Cardiac muscle cell (in vitro differentiated cells and primary cell): ENCODE results near the gene NANS. TPM values are rescaled to one million over a fixed set of nuclear protein-coding genes. Genes with fewer than 3 reads are reported as not detected.

Experiments used
- DNase-seq, 2 donors: peaks; one replicate each; pipeline versions ENCODE4 v3.0.0 to v3.0.0-alpha.2; 2010 to 2017; ENCODE audit warnings: low read depth in 1 of 2, low spot score in 1 of 2
- H3K27ac ChIP-seq: fragments of 200-600 bp; sonication (generic); 2 replicates; pipeline ENCODE4 v1.5.1; 2016
- H3K27me3 ChIP-seq: fragments of 200-600 bp; sonication (generic); 2 replicates; pipeline ENCODE4 v1.6.0; 2016; ENCODE audit warnings: control low read depth
- H3K36me3 ChIP-seq: fragments of 200-600 bp; sonication (generic); 2 replicates; pipeline ENCODE4 v1.5.1; 2016; ENCODE audit warnings: control low read depth
- H3K4me1 ChIP-seq: fragments of 200-600 bp; sonication (generic); 2 replicates; pipeline ENCODE4 v1.8.1; 2017; ENCODE audit warnings: low read depth, mild to moderate bottlenecking, mixed run types
- H3K4me3 ChIP-seq: fragments of 200-600 bp; sonication (generic); 2 replicates; pipeline ENCODE4 v1.5.1; 2016; ENCODE audit warnings: mild to moderate bottlenecking
- H3K9me3 ChIP-seq: fragments of 200-600 bp; sonication (generic); 2 replicates; pipeline ENCODE4 v1.5.1; 2017; ENCODE audit warnings: low read depth, mild to moderate bottlenecking, control low read depth
- polyA plus RNA-seq: library from polyadenylated mRNA; unstranded; fragments of >200 nt; fragmentation: Nextera tagmentation; extraction: Ambion mirVana; gene quantifications from 2 replicates; pipeline ENCODE4 v1.2.1, GENCODE V29; 2016
- total RNA-seq: library from RNA; depleted of rRNA; stranded (reverse); fragments of >200 nt; gene quantifications from 2 replicates; pipeline ENCODE4 v1.2.3, GENCODE V29; 2016
- TF ChIP-seq, protein P1 (sequence below): IDR thresholded peaks from 2 replicates; pipeline ENCODE4 v1.5.1; 2012; ENCODE audit warnings: low read depth, mild to moderate bottlenecking, low read length

NANS gene
- total and polyA plus RNA-seq, 2 experiments from 2014 or later = 49.4 to 95.4 TPM

DNA sequence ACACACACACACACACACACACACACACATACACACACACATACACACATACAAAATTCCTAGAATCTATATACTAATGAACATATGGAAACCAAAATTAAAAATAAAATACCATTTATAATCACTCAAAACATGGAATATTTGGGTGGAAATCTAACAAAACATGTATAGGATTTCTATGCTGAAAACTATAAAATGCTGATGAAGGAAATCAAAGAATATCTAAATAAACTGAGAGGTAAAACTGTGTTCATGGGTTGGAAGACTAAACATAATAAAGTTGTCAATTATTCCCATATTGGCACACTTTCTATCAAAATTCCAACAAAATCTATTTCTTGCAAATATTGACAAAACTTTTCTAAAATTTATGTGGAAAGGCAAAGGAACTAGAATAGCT lies 25.4 kb upstream of the NANS start:
- no peak for DNase-seq
- TF ChIP-seq, protein P1, sequence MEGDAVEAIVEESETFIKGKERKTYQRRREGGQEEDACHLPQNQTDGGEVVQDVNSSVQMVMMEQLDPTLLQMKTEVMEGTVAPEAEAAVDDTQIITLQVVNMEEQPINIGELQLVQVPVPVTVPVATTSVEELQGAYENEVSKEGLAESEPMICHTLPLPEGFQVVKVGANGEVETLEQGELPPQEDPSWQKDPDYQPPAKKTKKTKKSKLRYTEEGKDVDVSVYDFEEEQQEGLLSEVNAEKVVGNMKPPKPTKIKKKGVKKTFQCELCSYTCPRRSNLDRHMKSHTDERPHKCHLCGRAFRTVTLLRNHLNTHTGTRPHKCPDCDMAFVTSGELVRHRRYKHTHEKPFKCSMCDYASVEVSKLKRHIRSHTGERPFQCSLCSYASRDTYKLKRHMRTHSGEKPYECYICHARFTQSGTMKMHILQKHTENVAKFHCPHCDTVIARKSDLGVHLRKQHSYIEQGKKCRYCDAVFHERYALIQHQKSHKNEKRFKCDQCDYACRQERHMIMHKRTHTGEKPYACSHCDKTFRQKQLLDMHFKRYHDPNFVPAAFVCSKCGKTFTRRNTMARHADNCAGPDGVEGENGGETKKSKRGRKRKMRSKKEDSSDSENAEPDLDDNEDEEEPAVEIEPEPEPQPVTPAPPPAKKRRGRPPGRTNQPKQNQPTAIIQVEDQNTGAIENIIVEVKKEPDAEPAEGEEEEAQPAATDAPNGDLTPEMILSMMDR = no peak
- no peaks in the 10 kb centered on the region for H3K36me3 ChIP-seq

DNA sequence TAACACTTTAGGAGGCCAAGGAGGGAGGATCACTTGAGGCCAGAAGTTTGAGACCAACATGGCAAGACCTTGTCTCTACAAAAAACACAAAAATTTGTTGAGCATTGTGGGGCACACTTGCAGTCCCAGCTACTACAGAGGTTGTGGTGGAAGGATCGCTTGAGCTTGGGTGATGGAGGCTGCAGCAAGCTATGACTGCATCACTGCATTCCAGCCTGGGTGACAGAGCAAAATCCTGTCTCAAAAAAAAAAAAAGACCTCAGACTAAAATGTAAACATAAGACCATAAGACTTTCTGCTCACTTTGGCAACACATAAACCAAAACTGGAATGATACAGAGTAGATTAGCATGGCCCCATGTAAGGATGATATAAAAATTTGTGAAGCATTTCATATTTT lies 24.6 kb upstream of the NANS start:
- no peak overlapping the region for H3K27ac ChIP-seq
- H3K9me3 ChIP-seq = no peaks in the 10 kb centered on the region
- H3K36me3 ChIP-seq = no peaks in the 10 kb centered on the region
- DNase-seq = no peak
- H3K4me3 ChIP-seq = no peak overlapping the region
- no peaks in the 10 kb centered on the region for H3K4me1 ChIP-seq
- TF ChIP-seq, protein P1 = no peak
- no peaks in the 10 kb centered on the region for H3K27me3 ChIP-seq

More for the DNA sequence above, 25.4 kb upstream of the NANS start:
- Histone ChIP-seq H3K4me1 (no peaks in the 10 kb centered on the region), H3K4me3 (no peak overlapping the region), H3K27me3 (no peaks in the 10 kb centered on the region), H3K9me3 (no peaks in the 10 kb centered on the region), H3K27ac (no peak overlapping the region)

DNA sequence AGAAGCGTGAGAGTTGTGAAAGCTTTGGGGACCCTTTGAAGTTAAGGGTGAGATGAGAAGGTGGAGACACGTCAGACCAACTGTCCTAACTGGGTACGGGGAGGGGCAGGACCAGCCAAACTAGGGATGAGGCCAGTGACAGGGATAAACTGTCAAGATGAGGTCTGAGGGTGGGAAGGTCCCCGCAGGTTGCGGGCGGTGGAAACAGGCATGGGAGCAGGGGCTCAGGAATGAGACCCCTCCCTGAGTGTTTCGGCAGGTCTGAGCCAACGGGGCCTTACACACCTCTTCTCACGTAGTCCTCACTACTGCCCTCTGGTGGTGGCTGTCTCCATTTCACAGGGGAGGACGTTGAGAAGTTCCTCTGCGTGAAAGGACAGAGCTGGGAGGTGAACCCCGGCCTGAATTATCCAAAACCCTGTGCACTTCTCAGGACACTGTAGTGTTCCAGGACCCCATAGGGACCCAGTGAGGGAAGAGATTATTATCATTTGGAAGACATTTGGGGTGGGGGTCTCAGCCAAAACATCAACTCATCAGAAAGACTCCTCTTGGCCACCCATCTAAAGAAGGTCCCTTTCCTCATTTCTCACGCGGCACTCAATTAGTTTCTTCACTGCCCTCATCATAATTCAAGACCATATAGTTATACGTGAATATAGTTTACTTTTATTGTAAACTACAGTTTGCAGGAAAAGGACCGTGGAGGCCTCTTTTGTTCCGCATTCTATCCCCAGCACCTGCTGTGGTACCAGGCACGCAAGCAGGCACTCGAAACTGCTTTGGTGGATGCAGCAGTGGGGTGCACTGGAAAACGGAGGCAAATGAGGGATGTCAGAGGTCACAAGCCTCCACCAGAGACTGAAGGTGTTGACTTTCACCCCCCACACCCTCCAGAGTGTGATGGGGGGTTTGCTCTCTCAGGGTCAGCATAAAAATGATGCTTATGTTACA lies 21.7 kb upstream of the NANS start:
- TF ChIP-seq, protein P1 = peak; percentile 85
- Histone ChIP-seq H3K4me1 (peaks cover 3% of the 10 kb centered on the region), H3K27ac (no peak overlapping the region), H3K4me3 (no peak overlapping the region), H3K36me3 (no peaks in the 10 kb centered on the region), H3K27me3 (no peaks in the 10 kb centered on the region), H3K9me3 (no peaks in the 10 kb centered on the region)
- DNase-seq = peak; percentile 84 to 88

DNA sequence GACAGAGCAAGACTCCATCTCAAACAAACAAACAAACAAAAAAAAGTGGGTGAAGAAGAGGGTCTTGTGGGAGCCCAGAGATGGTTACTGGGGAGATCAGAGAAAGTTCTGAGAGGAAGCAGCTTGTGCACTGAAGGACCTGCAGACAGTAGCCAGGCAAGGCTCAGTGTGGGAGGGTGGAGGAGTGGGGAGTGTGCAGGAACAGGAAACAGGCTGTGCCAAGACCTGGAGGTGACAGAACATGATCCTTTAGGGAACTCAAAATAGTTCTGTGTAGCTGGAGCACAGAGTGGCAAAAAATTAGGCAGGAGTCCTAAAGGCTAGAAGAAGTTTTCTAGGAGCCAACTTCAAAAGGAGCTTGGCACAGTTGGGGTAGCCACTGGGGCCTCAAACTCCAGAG lies 19.2 kb upstream of the NANS start:
- no peaks in the 10 kb centered on the region for H3K36me3 ChIP-seq

DNA sequence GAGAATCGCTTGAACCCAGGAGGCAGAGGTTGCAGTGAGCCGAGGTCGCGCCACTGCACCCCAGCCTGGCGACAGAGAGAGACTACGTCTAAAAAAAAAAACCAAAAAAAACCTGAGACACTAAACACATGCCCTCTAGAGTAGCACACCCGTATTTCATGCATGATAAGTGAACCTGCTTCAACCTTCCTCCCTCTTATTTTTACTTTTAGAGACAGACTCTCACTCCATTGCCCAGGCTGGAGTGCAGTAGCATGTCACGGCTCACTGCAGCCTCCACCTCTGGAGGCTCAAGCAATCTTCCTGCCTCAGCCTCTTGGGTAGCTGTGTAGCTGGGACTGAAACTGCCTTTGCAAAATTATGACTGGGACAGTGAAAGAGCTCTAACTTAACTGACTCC lies 17.6 kb upstream of the NANS start:
- no peak for DNase-seq
- Histone ChIP-seq H3K27ac (no peak overlapping the region), H3K9me3 (no peaks in the 10 kb centered on the region), H3K4me1 (peaks cover 3% of the 10 kb centered on the region), H3K27me3 (no peaks in the 10 kb centered on the region), H3K4me3 (no peak overlapping the region), H3K36me3 (no peaks in the 10 kb centered on the region)
- TF ChIP-seq, protein P1 = no peak

More for the DNA sequence above, 19.2 kb upstream of the NANS start:
- peak; percentile 6 to 60 for DNase-seq
- Histone ChIP-seq H3K4me3 (no peak overlapping the region), H3K27ac (no peak overlapping the region), H3K27me3 (no peaks in the 10 kb centered on the region), H3K9me3 (no peaks in the 10 kb centered on the region), H3K4me1 (peaks cover 3% of the 10 kb centered on the region)
- TF ChIP-seq, protein P1 = no peak
